ENCODE data around the gene OAS1. TPM values are rescaled to one million over a fixed set of nuclear protein-coding genes. Genes with fewer than 3 reads are reported as not detected.
"Not testable (repeated sequence)": the region's sequence is repeated elsewhere in the genome, so short reads cannot be mapped to it uniquely, and the experiment has no call there.

Gene OAS1
- total RNA-seq, 2 experiments from 2014 or later = 143 to 146 TPM

DNA sequence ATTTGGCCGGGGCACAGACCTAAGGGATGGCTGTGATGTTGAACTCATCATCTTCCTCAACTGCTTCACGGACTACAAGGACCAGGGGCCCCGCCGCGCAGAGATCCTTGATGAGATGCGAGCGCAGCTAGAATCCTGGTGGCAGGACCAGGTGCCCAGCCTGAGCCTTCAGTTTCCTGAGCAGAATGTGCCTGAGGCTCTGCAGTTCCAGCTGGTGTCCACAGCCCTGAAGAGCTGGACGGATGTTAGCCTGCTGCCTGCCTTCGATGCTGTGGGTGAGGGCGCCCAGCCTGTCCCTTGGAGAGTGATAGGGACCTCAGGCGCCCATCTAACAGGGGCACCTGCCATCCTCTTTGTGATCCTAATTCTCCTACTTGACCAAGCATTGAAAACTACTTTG lies 43.9 kb downstream of the OAS1 start:
- Mint-ChIP-seq H3K9me3 (ENCODE audit: insufficient read depth) (no peaks in the 10 kb centered on the region), H3K27me3 (ENCODE audit: low read depth) (no peaks in the 10 kb centered on the region), H3K4me3 (no peak overlapping the region), H3K4me1 (ENCODE audit: low read depth) (peaks cover 20% of the 10 kb centered on the region), H3K27ac (no peak overlapping the region), H3K36me3 (ENCODE audit: low read depth) (peaks cover 92% of the 10 kb centered on the region)
- CTCF ChIA-PET = interaction anchor here (0.8 to 2.2 kb wide), 3 partner anchors 13 to 51 kb away, joined by 3 to 6 read pairs (median 4); partner anchors contain the start of genes OAS2 and OAS3
- DNase-seq (no peak), ATAC-seq (no peak)
- POLR2A ChIA-PET = interaction anchor here (1.2 kb wide), 1 partner anchor 28 kb away, joined by 8 read pairs; the partner anchor contains the start of gene OAS2

DNA sequence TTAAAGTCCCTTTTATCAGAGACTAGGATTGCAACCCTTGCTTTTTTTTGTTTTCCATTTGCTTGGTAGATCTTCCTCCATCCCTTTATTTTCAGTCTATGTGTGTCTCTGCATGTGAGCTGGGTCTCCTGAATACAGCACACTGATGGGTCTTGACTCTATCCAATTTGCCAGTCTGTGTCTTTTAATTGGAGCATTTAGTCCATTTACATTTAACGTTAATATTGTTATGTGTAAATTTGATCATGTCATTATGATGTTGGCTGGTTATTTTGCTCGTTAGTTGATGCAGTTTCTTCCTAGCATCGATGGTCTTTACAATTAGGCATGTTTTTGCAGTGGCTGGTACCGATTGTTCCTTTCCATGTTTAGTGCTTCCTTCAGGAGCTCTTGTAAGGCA lies 50.4 kb downstream of the OAS1 start:
- peaks cover 62% of the 10 kb centered on the region for H3K4me1 Mint-ChIP-seq (ENCODE audit: low read depth)
- H3K4me3 Mint-ChIP-seq, CTCF ChIA-PET: not testable (repeated sequence)

DNA sequence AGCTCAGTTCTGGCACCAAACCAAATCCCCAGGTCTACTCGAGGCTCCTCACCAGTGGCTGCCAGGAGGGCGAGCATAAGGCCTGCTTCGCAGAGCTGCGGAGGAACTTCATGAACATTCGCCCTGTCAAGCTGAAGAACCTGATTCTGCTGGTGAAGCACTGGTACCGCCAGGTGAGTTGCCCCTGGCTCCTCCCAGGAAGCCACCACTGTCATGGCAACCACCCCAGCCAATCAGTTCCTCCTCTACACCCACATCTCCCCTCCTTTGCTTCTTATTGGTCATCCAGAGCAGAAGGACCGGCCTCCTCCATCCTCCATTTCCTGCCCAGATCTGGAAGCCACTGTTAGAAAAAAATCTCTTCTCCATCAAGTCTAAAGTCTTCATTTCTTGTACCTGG lies 54.3 kb downstream of the OAS1 start:
- peak; percentile 44 for DNase-seq
- ChIA-PET CTCF (interaction anchor here (2.6 kb wide), 1 partner anchor 32 kb away, joined by 9 read pairs; no protein-coding TSS in a partner anchor), POLR2A (interaction anchor here (2.1 kb wide), 1 partner anchor 17 kb away, joined by 15 read pairs; the partner anchor contains the start of gene OAS2)
- Mint-ChIP-seq H3K27me3 (ENCODE audit: low read depth) (no peaks in the 10 kb centered on the region), H3K4me1 (ENCODE audit: low read depth) (peaks cover 41% of the 10 kb centered on the region), H3K9me3 (ENCODE audit: insufficient read depth) (no peaks in the 10 kb centered on the region), H3K27ac (peak overlapping the region; percentile 39), H3K36me3 (ENCODE audit: low read depth) (peaks cover 95% of the 10 kb centered on the region), H3K4me3 (no peak overlapping the region)
- peak; percentile 58 for ATAC-seq

More for the DNA sequence above, 50.4 kb downstream of the OAS1 start:
- not testable (repeated sequence) for H3K9me3 Mint-ChIP-seq (ENCODE audit: insufficient read depth); ATAC-seq; DNase-seq; H3K27me3 Mint-ChIP-seq (ENCODE audit: low read depth)
- Mint-ChIP-seq H3K27ac (peak overlapping the region; percentile 2), H3K36me3 (ENCODE audit: low read depth) (peaks cover 97% of the 10 kb centered on the region)
- POLR2A ChIA-PET = interaction anchor here (1.0 kb wide), 1 partner anchor 21 kb away, joined by 4 read pairs; the partner anchor contains the start of gene OAS2

GRCh38 chr12:112961536-112961935 lies 54.8 kb downstream of the OAS1 start:
- Mint-ChIP-seq H3K4me1 (ENCODE audit: low read depth) (peaks cover 37% of the 10 kb centered on the region), H3K4me3 (no peak overlapping the region), H3K9me3 (ENCODE audit: insufficient read depth) (no peaks in the 10 kb centered on the region), H3K27me3 (ENCODE audit: low read depth) (no peaks in the 10 kb centered on the region), H3K27ac (peak overlapping the region; percentile 39), H3K36me3 (ENCODE audit: low read depth) (peaks cover 95% of the 10 kb centered on the region)
- POLR2A ChIA-PET = interaction anchor here (0.7 to 2.1 kb wide), 2 partner anchors 17 to 19 kb away, joined by 3 to 15 read pairs; partner anchors contain the start of gene OAS2
- DNase-seq (no peak), ATAC-seq (no peak)
- CTCF ChIA-PET = interaction anchor here (2.6 kb wide), 1 partner anchor 31 kb away, joined by 9 read pairs; no protein-coding TSS in a partner anchor

DNA sequence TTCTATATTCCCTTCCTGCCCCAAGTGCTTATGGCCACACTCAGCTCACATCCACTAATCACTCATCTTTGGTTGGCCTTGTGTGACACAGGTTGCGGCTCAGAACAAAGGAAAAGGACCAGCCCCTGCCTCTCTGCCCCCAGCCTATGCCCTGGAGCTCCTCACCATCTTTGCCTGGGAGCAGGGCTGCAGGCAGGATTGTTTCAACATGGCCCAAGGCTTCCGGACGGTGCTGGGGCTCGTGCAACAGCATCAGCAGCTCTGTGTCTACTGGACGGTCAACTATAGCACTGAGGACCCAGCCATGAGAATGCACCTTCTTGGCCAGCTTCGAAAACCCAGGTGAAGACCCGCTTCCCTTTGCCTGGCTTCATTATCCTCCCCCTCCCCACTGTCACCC lies 55.8 kb downstream of the OAS1 start:
- Mint-ChIP-seq H3K36me3 (ENCODE audit: low read depth) (peaks cover 95% of the 10 kb centered on the region), H3K4me3 (no peak overlapping the region), H3K27me3 (ENCODE audit: low read depth) (no peaks in the 10 kb centered on the region), H3K27ac (no peak overlapping the region), H3K4me1 (ENCODE audit: low read depth) (peaks cover 29% of the 10 kb centered on the region), H3K9me3 (ENCODE audit: insufficient read depth) (no peaks in the 10 kb centered on the region)
- no peak for DNase-seq
- CTCF ChIA-PET = interaction anchor here (2.6 kb wide), 1 partner anchor 30 kb away, joined by 9 read pairs; no protein-coding TSS in a partner anchor
- POLR2A ChIA-PET = interaction anchor here (2.1 to 3.7 kb wide), 2 partner anchors 16 kb away, joined by 13 to 15 read pairs; partner anchors contain the start of gene OAS2
- no peak for ATAC-seq

DNA sequence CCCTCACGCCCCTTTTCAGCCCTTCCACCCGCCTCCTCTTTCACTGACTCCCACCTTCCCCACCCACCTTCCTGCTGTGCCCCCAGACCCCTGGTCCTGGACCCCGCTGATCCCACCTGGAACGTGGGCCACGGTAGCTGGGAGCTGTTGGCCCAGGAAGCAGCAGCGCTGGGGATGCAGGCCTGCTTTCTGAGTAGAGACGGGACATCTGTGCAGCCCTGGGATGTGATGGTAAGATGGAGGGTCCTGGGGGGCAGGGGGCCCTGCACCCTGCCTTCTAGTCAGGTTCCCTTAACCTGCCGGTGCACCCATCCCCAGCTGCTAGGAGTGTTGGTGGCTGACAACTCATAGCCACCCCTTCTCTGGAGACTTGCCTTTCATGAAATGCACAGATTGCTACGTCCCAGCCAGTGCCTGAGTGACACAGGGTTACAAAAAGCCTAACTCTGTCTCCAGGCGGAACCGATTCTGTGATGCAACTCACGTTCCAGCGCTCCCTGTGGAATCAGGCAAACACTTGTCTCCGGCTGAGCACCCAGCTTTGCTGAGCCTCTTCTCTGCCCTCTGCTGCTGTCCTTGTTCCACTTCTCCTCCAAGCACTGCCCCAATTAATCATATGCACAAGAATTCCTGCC lies 56.6 kb downstream of the OAS1 start:
- Mint-ChIP-seq H3K9me3 (ENCODE audit: insufficient read depth) (no peaks in the 10 kb centered on the region), H3K27ac (peak overlapping the region; percentile 2), H3K4me3 (no peak overlapping the region), H3K4me1 (ENCODE audit: low read depth) (peaks cover 23% of the 10 kb centered on the region), H3K36me3 (ENCODE audit: low read depth) (peaks cover 94% of the 10 kb centered on the region), H3K27me3 (ENCODE audit: low read depth) (no peaks in the 10 kb centered on the region)
- DNase-seq (no peak), ATAC-seq (no peak)
- CTCF ChIA-PET = interaction anchor here (1.2 kb wide), 1 partner anchor 30 kb away, joined by 3 read pairs; no protein-coding TSS in a partner anchor
- POLR2A ChIA-PET = interaction anchor here (3.7 kb wide), 1 partner anchor 15 kb away, joined by 13 read pairs; the partner anchor contains the start of gene OAS2

- ATAC-seq (no peak), DNase-seq (no peak)
- ChIA-PET POLR2A (interaction anchor here (1.0 to 3.7 kb wide), 2 partner anchors 14 to 15 kb away, joined by 4 to 13 read pairs; partner anchors contain the start of gene OAS2), CTCF (interaction anchor here (1.2 to 1.4 kb wide), 2 partner anchors 22 to 29 kb away, joined by 3 to 4 read pairs; no protein-coding TSS in a partner anchor)
- Mint-ChIP-seq H3K27me3 (ENCODE audit: low read depth) (no peaks in the 10 kb centered on the region), H3K4me1 (ENCODE audit: low read depth) (peaks cover 22% of the 10 kb centered on the region), H3K27ac (no peak overlapping the region), H3K9me3 (ENCODE audit: insufficient read depth) (no peaks in the 10 kb centered on the region), H3K36me3 (ENCODE audit: low read depth) (peaks cover 94% of the 10 kb centered on the region), H3K4me3 (no peak overlapping the region)
Measured at GRCh38 chr12:112964067-112964670, 57.4 kb downstream of the OAS1 start.

GRCh38 chr12:112964915-112965314 lies 58.2 kb downstream of the OAS1 start:
- CTCF ChIA-PET = interaction anchor here (1.4 kb wide), 1 partner anchor 22 kb away, joined by 4 read pairs; no protein-coding TSS in a partner anchor
- peaks cover 94% of the 10 kb centered on the region for H3K36me3 Mint-ChIP-seq (ENCODE audit: low read depth)
- POLR2A ChIA-PET = interaction anchor here (1.0 to 3.7 kb wide), 2 partner anchors 13 to 16 kb away, joined by 4 to 13 read pairs; partner anchors contain the start of gene OAS2
- H3K27ac Mint-ChIP-seq = no peak overlapping the region
- peaks cover 14% of the 10 kb centered on the region for H3K4me1 Mint-ChIP-seq (ENCODE audit: low read depth)
- ATAC-seq (no peak), DNase-seq (no peak)
- H3K4me3 Mint-ChIP-seq = no peak overlapping the region
- H3K9me3 Mint-ChIP-seq (ENCODE audit: insufficient read depth) = no peaks in the 10 kb centered on the region
- H3K27me3 Mint-ChIP-seq (ENCODE audit: low read depth) = no peaks in the 10 kb centered on the region

DNA sequence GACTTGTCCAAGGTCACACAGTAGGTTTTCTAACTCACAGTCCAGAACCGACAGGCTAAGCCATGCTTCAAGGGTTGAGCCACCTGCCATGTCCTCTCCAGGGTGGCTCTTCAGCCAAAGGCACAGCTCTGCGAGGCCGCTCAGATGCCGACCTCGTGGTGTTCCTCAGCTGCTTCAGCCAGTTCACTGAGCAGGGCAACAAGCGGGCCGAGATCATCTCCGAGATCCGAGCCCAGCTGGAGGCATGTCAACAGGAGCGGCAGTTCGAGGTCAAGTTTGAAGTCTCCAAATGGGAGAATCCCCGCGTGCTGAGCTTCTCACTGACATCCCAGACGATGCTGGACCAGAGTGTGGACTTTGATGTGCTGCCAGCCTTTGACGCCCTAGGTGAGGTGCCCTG lies 58.9 kb downstream of the OAS1 start:
- no peaks in the 10 kb centered on the region for H3K27me3 Mint-ChIP-seq (ENCODE audit: low read depth)
- ATAC-seq = no peak
- CTCF ChIA-PET = no interaction called here

GRCh38 chr12:112967306-112967705 lies 60.5 kb downstream of the OAS1 start:
- ATAC-seq (no peak), DNase-seq (no peak)
- H3K27me3 Mint-ChIP-seq (ENCODE audit: low read depth) = no peaks in the 10 kb centered on the region
- no peaks in the 10 kb centered on the region for H3K9me3 Mint-ChIP-seq (ENCODE audit: insufficient read depth)
- peaks cover 95% of the 10 kb centered on the region for H3K36me3 Mint-ChIP-seq (ENCODE audit: low read depth)
- CTCF ChIA-PET = interaction anchor here (1.0 to 1.2 kb wide), 2 partner anchors 11 to 26 kb away, joined by 3 to 4 read pairs; partner anchors contain the start of gene OAS2
- no peak overlapping the region for H3K27ac Mint-ChIP-seq
- POLR2A ChIA-PET = interaction anchor here (0.6 to 2.2 kb wide), 3 partner anchors 11 to 29 kb away, joined by 3 to 10 read pairs (median 5); partner anchors contain the start of genes OAS2 and OAS3
- no peak overlapping the region for H3K4me3 Mint-ChIP-seq
- no peaks in the 10 kb centered on the region for H3K4me1 Mint-ChIP-seq (ENCODE audit: low read depth)

More for the DNA sequence above, 58.9 kb downstream of the OAS1 start:
- no peak for DNase-seq
- Mint-ChIP-seq H3K4me1 (ENCODE audit: low read depth) (peaks cover 9% of the 10 kb centered on the region), H3K4me3 (no peak overlapping the region), H3K9me3 (ENCODE audit: insufficient read depth) (no peaks in the 10 kb centered on the region), H3K36me3 (ENCODE audit: low read depth) (peaks cover 95% of the 10 kb centered on the region), H3K27ac (peak overlapping the region; percentile 26)
- POLR2A ChIA-PET = interaction anchor here (3.7 kb wide), 1 partner anchor 13 kb away, joined by 13 read pairs; the partner anchor contains the start of gene OAS2

- H3K9me3 Mint-ChIP-seq (ENCODE audit: insufficient read depth) = no peaks in the 10 kb centered on the region
- no peaks in the 10 kb centered on the region for H3K27me3 Mint-ChIP-seq (ENCODE audit: low read depth)
- ChIA-PET CTCF (interaction anchor here (1.0 to 1.2 kb wide), 2 partner anchors 10 to 25 kb away, joined by 3 to 4 read pairs; partner anchors contain the start of gene OAS2), POLR2A (interaction anchor here (0.6 to 2.2 kb wide), 2 partner anchors 11 to 29 kb away, joined by 3 to 10 read pairs; partner anchors contain the start of genes OAS2 and OAS3)
- no peaks in the 10 kb centered on the region for H3K4me1 Mint-ChIP-seq (ENCODE audit: low read depth)
- H3K4me3 Mint-ChIP-seq = no peak overlapping the region
- no peak for DNase-seq
- H3K36me3 Mint-ChIP-seq (ENCODE audit: low read depth) = peaks cover 93% of the 10 kb centered on the region
- no peak for ATAC-seq
- no peak overlapping the region for H3K27ac Mint-ChIP-seq
Measured at GRCh38 chr12:112967858-112968257, 61.1 kb downstream of the OAS1 start.
